GM13976 (cell line): ENCODE data around the gene CRTAC1.

ENCODE experiments used
- DNase-seq: peaks from one replicate; pipeline ENCODE4 v3.0.0; 2012; ENCODE audit warnings: low spot score
- in situ Hi-C: fragments of 300-500 bp; cut with MboI; formaldehyde crosslinking; loops from one replicate; pipeline ENCODE4 v1.12.0; 2022; ENCODE audit warnings: low sequenced_read_pairs, mixed read lengths, inconsistent platforms; ENCODE audit not compliant: unreplicated experiment
- TF ChIP-seq, protein P1 (sequence below): IDR thresholded peaks from 2 replicates; pipeline ENCODE4 v1.5.1; 2012; ENCODE audit warnings: borderline replicate concordance, mild to moderate bottlenecking; ENCODE audit not compliant: insufficient read depth; ENCODE audit errors: extremely low read depth, missing control alignments, control extremely low read depth

Gene CRTAC1

GRCh38 chr10:97923057-97923456 is 107.4 kb downstream of the CRTAC1 start:
- TF ChIP-seq, protein P1, sequence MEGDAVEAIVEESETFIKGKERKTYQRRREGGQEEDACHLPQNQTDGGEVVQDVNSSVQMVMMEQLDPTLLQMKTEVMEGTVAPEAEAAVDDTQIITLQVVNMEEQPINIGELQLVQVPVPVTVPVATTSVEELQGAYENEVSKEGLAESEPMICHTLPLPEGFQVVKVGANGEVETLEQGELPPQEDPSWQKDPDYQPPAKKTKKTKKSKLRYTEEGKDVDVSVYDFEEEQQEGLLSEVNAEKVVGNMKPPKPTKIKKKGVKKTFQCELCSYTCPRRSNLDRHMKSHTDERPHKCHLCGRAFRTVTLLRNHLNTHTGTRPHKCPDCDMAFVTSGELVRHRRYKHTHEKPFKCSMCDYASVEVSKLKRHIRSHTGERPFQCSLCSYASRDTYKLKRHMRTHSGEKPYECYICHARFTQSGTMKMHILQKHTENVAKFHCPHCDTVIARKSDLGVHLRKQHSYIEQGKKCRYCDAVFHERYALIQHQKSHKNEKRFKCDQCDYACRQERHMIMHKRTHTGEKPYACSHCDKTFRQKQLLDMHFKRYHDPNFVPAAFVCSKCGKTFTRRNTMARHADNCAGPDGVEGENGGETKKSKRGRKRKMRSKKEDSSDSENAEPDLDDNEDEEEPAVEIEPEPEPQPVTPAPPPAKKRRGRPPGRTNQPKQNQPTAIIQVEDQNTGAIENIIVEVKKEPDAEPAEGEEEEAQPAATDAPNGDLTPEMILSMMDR = no peak
- DNase-seq = no peak
- in situ Hi-C loops = no loop called here

DNA sequence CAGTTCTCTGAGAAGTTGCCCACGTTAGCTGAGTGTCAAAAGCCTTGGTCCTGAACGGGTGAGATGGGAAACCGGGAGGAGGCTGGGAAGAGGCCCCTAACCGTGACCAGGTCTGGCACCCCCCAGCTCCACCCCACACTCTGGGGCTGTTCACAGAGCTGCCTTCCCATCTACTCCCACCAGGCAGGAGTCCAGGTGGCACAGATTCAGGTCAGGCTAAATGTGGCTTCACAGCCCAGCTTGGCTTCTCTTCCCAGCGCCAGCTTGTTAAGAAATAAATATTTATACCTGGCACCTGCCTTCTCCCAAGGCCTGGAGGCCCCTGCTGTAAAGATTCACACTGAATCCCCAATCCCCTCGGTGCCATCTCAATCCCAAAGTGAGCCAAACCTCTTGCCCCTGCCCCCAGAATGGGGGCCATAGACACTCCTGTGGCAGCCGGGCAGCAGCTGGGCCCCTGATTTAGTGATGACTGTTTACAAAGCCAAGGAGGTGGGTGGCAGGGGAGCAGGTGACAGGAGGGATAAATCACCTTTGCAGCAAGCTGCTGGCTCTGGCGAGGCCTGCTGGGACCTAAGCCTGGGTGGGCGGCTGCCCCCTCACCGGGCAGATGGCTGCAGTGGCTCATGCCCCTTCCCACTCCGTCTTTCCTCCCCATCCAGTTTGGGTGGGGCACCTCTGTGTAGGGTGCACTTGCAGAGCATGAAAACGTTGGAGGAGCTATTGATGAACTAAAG is 108.2 kb downstream of the CRTAC1 start:
- no peak for DNase-seq
- in situ Hi-C loops = no loop called here
- TF ChIP-seq, protein P1 = no peak

DNA sequence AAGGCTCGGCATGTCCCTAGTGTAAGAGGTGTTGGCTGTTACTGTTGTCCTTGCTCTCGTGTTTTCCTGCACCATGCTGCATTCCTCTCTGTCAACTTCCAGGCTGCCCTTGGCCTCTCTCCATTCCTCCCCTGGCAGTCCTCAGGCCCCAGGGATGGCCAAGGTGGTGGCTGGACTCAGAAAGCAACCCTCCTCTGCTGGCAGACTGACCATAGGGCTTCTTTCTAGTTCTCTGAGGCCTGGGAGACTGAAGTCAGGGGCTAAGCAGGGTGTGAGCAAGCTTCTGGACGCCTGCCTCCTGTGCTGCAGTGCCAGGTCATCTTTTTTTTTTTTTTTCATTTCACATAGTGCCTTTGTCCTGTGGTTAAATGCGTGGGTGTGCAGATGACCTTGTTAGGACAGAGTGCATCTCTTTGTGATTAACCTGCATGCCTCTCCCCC is 108.8 kb downstream of the CRTAC1 start:
- in situ Hi-C loops = no loop called here
- DNase-seq = no peak
- TF ChIP-seq, protein P1 = no peak

DNA sequence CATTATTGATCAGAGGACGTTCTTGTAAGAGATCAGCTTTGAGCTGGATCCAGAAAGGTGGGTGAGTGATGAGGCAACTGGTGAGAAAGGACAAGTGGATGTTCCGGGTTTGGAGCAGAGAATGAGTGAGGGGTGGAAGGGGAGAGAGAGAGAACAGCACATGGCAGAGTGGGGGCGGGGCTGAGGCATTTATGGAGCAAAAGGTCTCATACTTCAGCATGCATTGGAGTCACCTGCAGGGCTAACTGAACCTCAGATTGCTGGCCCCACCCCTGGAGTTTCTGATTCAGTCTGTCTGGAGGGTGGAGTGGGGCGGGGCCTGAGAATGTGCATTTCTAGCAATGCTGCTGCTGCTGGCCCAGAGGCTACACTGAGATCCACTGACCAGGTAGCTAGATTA is 109.6 kb downstream of the CRTAC1 start:
- no peak for DNase-seq
- in situ Hi-C loops = no loop called here
- TF ChIP-seq, protein P1 = no peak

DNA sequence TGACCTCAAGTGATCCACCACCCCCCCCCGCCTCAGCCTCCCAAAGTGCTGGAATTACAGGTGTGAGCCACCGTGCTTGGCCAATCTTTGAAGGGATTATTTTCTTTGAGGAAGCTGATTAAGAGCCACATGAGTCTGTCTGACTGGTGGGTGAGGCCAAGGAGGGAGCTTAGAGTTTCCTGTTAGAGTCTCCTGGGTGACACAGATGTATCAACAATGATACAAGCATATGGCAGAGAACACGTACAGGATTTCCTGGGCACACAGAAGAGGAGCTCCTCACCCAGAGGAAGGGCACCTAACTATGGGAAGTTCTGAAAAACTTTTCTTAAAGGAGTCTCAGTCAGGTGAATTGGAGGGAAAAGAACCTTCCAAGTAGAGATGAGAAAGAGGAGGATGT is 111.4 kb downstream of the CRTAC1 start:
- in situ Hi-C loops = loop anchor here (10.0 kb wide), 1 partner anchor 126 kb away; no protein-coding TSS in a partner anchor
- no peak for DNase-seq
- TF ChIP-seq, protein P1 = no peak

GRCh38 chr10:97916586-97916985 is 113.8 kb downstream of the CRTAC1 start:
- TF ChIP-seq, protein P1 = no peak
- in situ Hi-C loops = loop anchor here (10.0 kb wide), 1 partner anchor 128 kb away; no protein-coding TSS in a partner anchor
- DNase-seq = no peak
